Endodermal cell (in vitro differentiated cells): ENCODE measurements around the gene TAF12. TPM values are rescaled to one million over a fixed set of nuclear protein-coding genes. Genes with fewer than 3 reads are reported as not detected.

ENCODE experiments used
- DNase-seq: peaks from one replicate; pipeline ENCODE4 v3.0.0-alpha.2; 2017
- H3K27ac ChIP-seq: 2 replicates; pipeline ENCODE4 v1.5.1; 2013; ENCODE audit warnings: mild to moderate bottlenecking, low read depth, low read length, moderate library complexity
- H3K27me3 ChIP-seq: 2 replicates; pipeline ENCODE4 v1.6.1; 2013; ENCODE audit warnings: mild to moderate bottlenecking, low read length, moderate library complexity; ENCODE audit not compliant: insufficient read depth, control insufficient read depth, poor library complexity, severe bottlenecking
- H3K36me3 ChIP-seq: 2 replicates; pipeline ENCODE4 v1.7.0; 2013; ENCODE audit warnings: mild to moderate bottlenecking, low read length, moderate library complexity; ENCODE audit not compliant: control insufficient read depth, insufficient read depth
- H3K4me1 ChIP-seq: one replicate; pipeline ENCODE4 v1.7.0; 2013; ENCODE audit warnings: low read length; ENCODE audit not compliant: control insufficient read depth, insufficient read depth
- H3K4me3 ChIP-seq: 2 replicates; pipeline ENCODE4 v1.5.1; 2013; ENCODE audit warnings: mild to moderate bottlenecking, low read length, moderate library complexity
- H3K9ac ChIP-seq: 2 replicates; pipeline ENCODE4 v1.6.1; 2013; ENCODE audit warnings: mild to moderate bottlenecking, low read length, moderate library complexity; ENCODE audit not compliant: poor library complexity, severe bottlenecking; ENCODE audit errors: extremely low read depth
- H3K9me3 ChIP-seq: 2 replicates; pipeline ENCODE4 v1.6.1; 2013; ENCODE audit warnings: mild to moderate bottlenecking, low read length, moderate library complexity; ENCODE audit not compliant: control insufficient read depth
- H3K27ac Mint-ChIP-seq: 2 replicates; pipeline ENCODE4 v1.8.0; 2020; ENCODE audit warnings: mixed read lengths
- H3K27me3 Mint-ChIP-seq: 2 replicates; pipeline ENCODE4 v1.8.0; 2021; ENCODE audit warnings: mild to moderate bottlenecking, mixed read lengths; ENCODE audit not compliant: insufficient read depth
- H3K36me3 Mint-ChIP-seq: 2 replicates; pipeline ENCODE4 v1.8.0; 2020; ENCODE audit warnings: low read depth, mixed read lengths
- H3K4me1 Mint-ChIP-seq: 2 replicates; pipeline ENCODE4 v1.8.0; 2020; ENCODE audit warnings: mixed read lengths
- H3K4me3 Mint-ChIP-seq: 2 replicates; pipeline ENCODE4 v1.8.0; 2020; ENCODE audit warnings: mild to moderate bottlenecking, moderate library complexity, mixed read lengths
- H3K9me3 Mint-ChIP-seq: 2 replicates; pipeline ENCODE4 v1.8.0; 2020; ENCODE audit warnings: mild to moderate bottlenecking, mixed read lengths
- CTCF ChIP-seq: fragments of 200-600 bp; sonication (generic); conservative IDR thresholded peaks from 2 replicates; pipeline ENCODE4 v1.5.0; 2021; ENCODE audit warnings: antibody characterized with exemption, mild to moderate bottlenecking
- WGBS, 2 experiments: methylation state at CpG; one replicate each; pipeline versions ENCODE4 v1.1.5 to v1.1.7; 2013; ENCODE audit warnings: missing lambda C conversion rate in 2 of 2, mixed read lengths in 1 of 2; ENCODE audit not compliant: insufficient coverage in 1 of 2, insufficient read length in 1 of 2; 5-methylcytosine and 5-hydroxymethylcytosine counted together
- total RNA-seq, 2 donors: library from RNA; stranded (reverse); fragmentation: NEBNext Ultra II Directional in 1 of 2; extraction: Animal tissue kit (Norgen Biotek cat#: 25700) in 1 of 2; gene quantifications; 2 replicates in 1 of 2; 3 replicates in 1 of 2; pipeline ENCODE4 v1.2.1, GENCODE V29; 2021

The TAF12 gene
- total RNA-seq, 2 donors from 2014 or later = 29.3 to 39.5 TPM

- H3K9me3 Mint-ChIP-seq = no peaks in the 10 kb centered on the region
- Histone ChIP-seq H3K9ac (peak overlapping the region; percentile 28), H3K27me3 (peaks cover 6% of the 10 kb centered on the region), H3K9me3 (no peaks in the 10 kb centered on the region), H3K36me3 (peaks cover 37% of the 10 kb centered on the region), H3K4me3 (peak overlapping the region; percentile 93), H3K27ac (no peak overlapping the region), H3K4me1 (no peaks in the 10 kb centered on the region)
- WGBS, 2 experiments = 28 to 47% methylated on average over 6 to 10 of the region's 10 CpGs
- H3K36me3 Mint-ChIP-seq = peaks cover 30% of the 10 kb centered on the region
- H3K27me3 Mint-ChIP-seq = peaks cover 7% of the 10 kb centered on the region
- H3K27ac Mint-ChIP-seq = peak overlapping the region; percentile 86
- no peak for TF ChIP-seq CTCF
- no peak for DNase-seq
- peak overlapping the region; percentile 94 for H3K4me3 Mint-ChIP-seq
- H3K4me1 Mint-ChIP-seq = peaks cover 23% of the 10 kb centered on the region
These were observed 60.6 kb downstream of the TAF12 start for GRCh38 chr1:28582248-28582615.

- Histone ChIP-seq H3K36me3 (peaks cover 37% of the 10 kb centered on the region), H3K4me1 (no peaks in the 10 kb centered on the region), H3K27me3 (peaks cover 6% of the 10 kb centered on the region), H3K9me3 (no peaks in the 10 kb centered on the region), H3K27ac (no peak overlapping the region), H3K4me3 (peak overlapping the region; percentile 93), H3K9ac (peak overlapping the region; percentile 73)
- DNase-seq = peak; percentile 98
- Mint-ChIP-seq H3K27me3 (peaks cover 7% of the 10 kb centered on the region), H3K4me1 (peaks cover 23% of the 10 kb centered on the region), H3K36me3 (peaks cover 34% of the 10 kb centered on the region), H3K4me3 (peak overlapping the region; percentile 94), H3K9me3 (no peaks in the 10 kb centered on the region), H3K27ac (peak overlapping the region; percentile 93)
- WGBS, 2 experiments = 1 to 4% methylated on average over 26 to 75 of the region's 75 CpGs
- no peak for TF ChIP-seq CTCF
These were observed 61.2 kb downstream of the TAF12 start for GRCh38 chr1:28581531-28582247.

GRCh38 chr1:28580722-28581530, 61.9 kb downstream of the TAF12 start:
- peaks cover 20% of the 10 kb centered on the region for H3K4me1 Mint-ChIP-seq
- peak; percentile 72 for DNase-seq
- 2 to 3% methylated on average over 21 to 26 of the region's 26 CpGs for WGBS, 2 experiments
- peaks cover 6% of the 10 kb centered on the region for H3K27me3 ChIP-seq
- H3K27ac ChIP-seq = no peak overlapping the region
- H3K9ac ChIP-seq = peak overlapping the region; percentile 73
- H3K27me3 Mint-ChIP-seq = peaks cover 7% of the 10 kb centered on the region
- peak; percentile 57 for TF ChIP-seq CTCF
- H3K4me1 ChIP-seq = no peaks in the 10 kb centered on the region
- H3K36me3 Mint-ChIP-seq = peaks cover 36% of the 10 kb centered on the region
- peak overlapping the region; percentile 93 for H3K4me3 ChIP-seq
- H3K36me3 ChIP-seq = peaks cover 37% of the 10 kb centered on the region
- peak overlapping the region; percentile 94 for H3K4me3 Mint-ChIP-seq
- H3K27ac Mint-ChIP-seq = peak overlapping the region; percentile 93
- no peaks in the 10 kb centered on the region for H3K9me3 ChIP-seq
- H3K9me3 Mint-ChIP-seq = no peaks in the 10 kb centered on the region
